NCI-H526 (cell line): ENCODE results near the gene BMERB1.
A peak's percentile ranks its signal among the peaks of the same experiment; 100 is the strongest.
"Not testable (repeated sequence)": the region's sequence is repeated elsewhere in the genome, so short reads cannot be mapped to it uniquely, and the experiment has no call there.

Experiments
- DNase-seq, 2 experiments: peaks; one replicate each; lab custom pipeline; 2025; lab: John Stamatoyannopoulos, UW

BMERB1 gene

GRCh38 chr16:15523939-15524338, 89.6 kb downstream of the BMERB1 start:
- DNase-seq: no peak

GRCh38 chr16:15524966-15525365, 90.6 kb downstream of the BMERB1 start:
- no peak for DNase-seq

GRCh38 chr16:15526097-15526496, 91.7 kb downstream of the BMERB1 start:
- no peak for DNase-seq

- no peak for DNase-seq
These were observed 92.3 kb downstream of the BMERB1 start for GRCh38 chr16:15526731-15527130.

- no peak for DNase-seq
These were observed 95.3 kb downstream of the BMERB1 start for GRCh38 chr16:15529673-15530072.

- no peak for DNase-seq
These were observed 95.7 kb downstream of the BMERB1 start for GRCh38 chr16:15530085-15530484.

- no peak for DNase-seq
These were observed 98.4 kb downstream of the BMERB1 start for GRCh38 chr16:15532825-15533224.

- no peak for DNase-seq
These were observed 99.0 kb downstream of the BMERB1 start for GRCh38 chr16:15533386-15533785.

- no peak for DNase-seq
These were observed 101.4 kb downstream of the BMERB1 start for GRCh38 chr16:15535772-15536171.

GRCh38 chr16:15536843-15537242, 102.5 kb downstream of the BMERB1 start:
- no peak for DNase-seq

- DNase-seq: no peak
These were observed 104.1 kb downstream of the BMERB1 start for GRCh38 chr16:15538507-15538906.

GRCh38 chr16:15539197-15539596, 104.8 kb downstream of the BMERB1 start:
- peak in 1 of 2 experiments; percentile 71 for DNase-seq

GRCh38 chr16:15542261-15542660, 107.9 kb downstream of the BMERB1 start:
- no peak for DNase-seq

GRCh38 chr16:15542734-15543347, 108.5 kb downstream of the BMERB1 start:
- DNase-seq: no peak

- DNase-seq: no peak
These were observed 110.0 kb downstream of the BMERB1 start for GRCh38 chr16:15544405-15544804.

GRCh38 chr16:15545544-15545943, 111.2 kb downstream of the BMERB1 start:
- DNase-seq: no peak

GRCh38 chr16:15547072-15547767, 112.8 kb downstream of the BMERB1 start:
- not testable (repeated sequence) for DNase-seq

- DNase-seq: no peak
These were observed 113.3 kb downstream of the BMERB1 start for GRCh38 chr16:15547768-15548096.

- no peak for DNase-seq
These were observed 114.1 kb downstream of the BMERB1 start for GRCh38 chr16:15548482-15548891.

- DNase-seq: no peak
These were observed 118.1 kb downstream of the BMERB1 start for GRCh38 chr16:15552507-15552906.

GRCh38 chr16:15553313-15554088, 119.1 kb downstream of the BMERB1 start:
- no peak for DNase-seq

- DNase-seq: no peak
These were observed 121.7 kb downstream of the BMERB1 start for GRCh38 chr16:15556130-15556529.

GRCh38 chr16:15557258-15557657, 122.9 kb downstream of the BMERB1 start:
- DNase-seq: no peak
